Hepatocyte (in vitro differentiated cells): ENCODE measurements around the gene RASSF6.

Experiments used
- EZH2phosphoT487 ChIP-seq: fragments of 200-600 bp; sonication (generic); IDR thresholded peaks from one replicate; pipeline ENCODE4 v1.6.1; 2018; ENCODE audit warnings: antibody characterized with exemption, mild to moderate bottlenecking, low read depth, moderate library complexity; ENCODE audit not compliant: unreplicated experiment, severe bottlenecking
- TF ChIP-seq, protein P1 (sequence below): fragments of 200-600 bp; sonication (generic); IDR thresholded peaks from 2 replicates; pipeline ENCODE4 v1.5.1; 2016; ENCODE audit warnings: antibody characterized with exemption, mild to moderate bottlenecking; ENCODE audit not compliant: poor library complexity

DNA sequence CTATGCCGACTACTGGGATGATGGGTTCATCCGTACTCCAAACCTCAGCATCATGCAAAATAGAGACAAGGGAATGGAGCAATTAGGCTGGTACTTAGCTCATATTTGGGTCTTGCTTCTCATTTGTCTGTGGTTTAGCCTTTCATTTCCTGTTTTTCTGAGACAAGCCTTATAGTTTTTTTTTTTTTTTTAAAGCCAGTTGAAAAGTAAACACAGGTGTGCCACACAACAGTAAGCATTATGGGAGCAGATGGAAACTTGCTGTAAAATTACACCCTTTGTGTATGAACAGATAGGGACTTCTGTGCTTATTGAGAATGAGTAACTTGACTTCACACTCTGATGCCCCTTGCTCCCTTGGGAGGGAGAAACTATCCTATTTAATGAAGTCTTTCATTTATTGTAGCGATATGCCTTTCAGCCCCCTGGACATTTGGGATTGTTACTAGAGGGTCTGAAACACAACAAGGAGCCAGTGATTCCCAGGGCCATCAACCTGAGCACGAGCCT is 13.7 kb downstream of the RASSF6 start:
- TF ChIP-seq, protein P1, sequence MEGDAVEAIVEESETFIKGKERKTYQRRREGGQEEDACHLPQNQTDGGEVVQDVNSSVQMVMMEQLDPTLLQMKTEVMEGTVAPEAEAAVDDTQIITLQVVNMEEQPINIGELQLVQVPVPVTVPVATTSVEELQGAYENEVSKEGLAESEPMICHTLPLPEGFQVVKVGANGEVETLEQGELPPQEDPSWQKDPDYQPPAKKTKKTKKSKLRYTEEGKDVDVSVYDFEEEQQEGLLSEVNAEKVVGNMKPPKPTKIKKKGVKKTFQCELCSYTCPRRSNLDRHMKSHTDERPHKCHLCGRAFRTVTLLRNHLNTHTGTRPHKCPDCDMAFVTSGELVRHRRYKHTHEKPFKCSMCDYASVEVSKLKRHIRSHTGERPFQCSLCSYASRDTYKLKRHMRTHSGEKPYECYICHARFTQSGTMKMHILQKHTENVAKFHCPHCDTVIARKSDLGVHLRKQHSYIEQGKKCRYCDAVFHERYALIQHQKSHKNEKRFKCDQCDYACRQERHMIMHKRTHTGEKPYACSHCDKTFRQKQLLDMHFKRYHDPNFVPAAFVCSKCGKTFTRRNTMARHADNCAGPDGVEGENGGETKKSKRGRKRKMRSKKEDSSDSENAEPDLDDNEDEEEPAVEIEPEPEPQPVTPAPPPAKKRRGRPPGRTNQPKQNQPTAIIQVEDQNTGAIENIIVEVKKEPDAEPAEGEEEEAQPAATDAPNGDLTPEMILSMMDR = no peak
- TF ChIP-seq EZH2phosphoT487 = no peak
